Glomerular visceral epithelial cell (primary cell): Measurements from ENCODE around the gene SLC30A2.

Experiments used
- DNase-seq: peaks from one replicate; pipeline ENCODE4 v3.0.0-alpha.2; 2016; ENCODE audit errors: extremely low spot score

The SLC30A2 gene

GRCh38 chr1:26070296-26070962 is 24.5 kb upstream of the SLC30A2 start:
- no peak for DNase-seq

- no peak for DNase-seq
Observed at GRCh38 chr1:26069941-26070295, 24.0 kb upstream of the SLC30A2 start.

- no peak for DNase-seq
Observed at GRCh38 chr1:26067432-26067911, 21.6 kb upstream of the SLC30A2 start, which contains the start of gene TRIM63. Gene TRIM63, minus strand, starts transcription at chr1:26067630. Its CDS starts 136 bp downstream, at chr1:26067494.

- no peak for DNase-seq
Observed at GRCh38 chr1:26066857-26067256, 20.9 kb upstream of the SLC30A2 start.

GRCh38 chr1:26066160-26066559 is 20.2 kb upstream of the SLC30A2 start:
- no peak for DNase-seq

GRCh38 chr1:26064553-26064952 is 18.6 kb upstream of the SLC30A2 start:
- peak; percentile 17 for DNase-seq

- DNase-seq, result no peak
Observed at GRCh38 chr1:26060832-26061574, 15.1 kb upstream of the SLC30A2 start.

- no peak for DNase-seq
Observed at GRCh38 chr1:26059906-26060305, 14.0 kb upstream of the SLC30A2 start.

- DNase-seq, result no peak
Observed at GRCh38 chr1:26058052-26058595, 12.2 kb upstream of the SLC30A2 start.

- no peak for DNase-seq
Observed at GRCh38 chr1:26057189-26057588, 11.3 kb upstream of the SLC30A2 start.

GRCh38 chr1:26055041-26055440 is 9.1 kb upstream of the SLC30A2 start:
- DNase-seq, result no peak

- DNase-seq, result no peak
Observed at GRCh38 chr1:26053718-26054560, 8.0 kb upstream of the SLC30A2 start.

- DNase-seq, result no peak
Observed at GRCh38 chr1:26050248-26050640, 4.3 kb upstream of the SLC30A2 start.

- no peak for DNase-seq
Observed at GRCh38 chr1:26049531-26050247, 3.8 kb upstream of the SLC30A2 start.

- DNase-seq, result no peak
Observed at GRCh38 chr1:26047278-26047874, 1.5 kb upstream of the SLC30A2 start.

- DNase-seq, result no peak
Observed at GRCh38 chr1:26046246-26047095, 553 bp upstream of the SLC30A2 start.

GRCh38 chr1:26044971-26045721 is 772 bp downstream of the SLC30A2 start:
- no peak for DNase-seq

- DNase-seq, result no peak
Observed at GRCh38 chr1:26044414-26044813, 1.5 kb downstream of the SLC30A2 start.

GRCh38 chr1:26043765-26044164 is 2.2 kb downstream of the SLC30A2 start:
- DNase-seq, result no peak
